GM20000 (cell line): ENCODE results near the gene GADD45GIP1.

Source experiments
- DNase-seq: peaks from one replicate; pipeline ENCODE4 v3.0.0; 2012; ENCODE audit warnings: low spot score
- TF ChIP-seq, protein P1 (sequence below): IDR thresholded peaks from 2 replicates; pipeline ENCODE4 v1.5.1; 2012; ENCODE audit warnings: mild to moderate bottlenecking, control low read depth; ENCODE audit errors: extremely low read depth, missing control alignments

GADD45GIP1 gene

DNA sequence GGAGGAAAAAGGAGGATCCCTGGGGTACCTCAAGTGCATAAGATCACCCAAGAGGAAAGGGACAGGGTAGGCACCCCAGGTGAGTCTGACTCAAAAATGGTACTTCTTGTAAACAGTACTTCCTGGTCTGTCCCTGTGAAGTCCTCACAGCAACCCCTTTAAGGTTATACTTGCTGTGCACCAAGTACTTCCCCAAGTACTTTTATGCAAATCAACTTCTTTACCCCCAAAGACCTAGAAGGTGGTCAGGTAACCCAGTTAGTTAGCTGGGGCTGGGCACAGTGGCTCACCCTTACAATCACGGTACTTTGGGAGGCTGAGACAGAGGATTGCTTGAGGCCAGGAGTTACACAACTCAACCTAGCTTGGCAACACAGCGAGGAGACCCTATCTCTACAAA, 16.1 kb downstream of the GADD45GIP1 start:
- TF ChIP-seq, protein P1, sequence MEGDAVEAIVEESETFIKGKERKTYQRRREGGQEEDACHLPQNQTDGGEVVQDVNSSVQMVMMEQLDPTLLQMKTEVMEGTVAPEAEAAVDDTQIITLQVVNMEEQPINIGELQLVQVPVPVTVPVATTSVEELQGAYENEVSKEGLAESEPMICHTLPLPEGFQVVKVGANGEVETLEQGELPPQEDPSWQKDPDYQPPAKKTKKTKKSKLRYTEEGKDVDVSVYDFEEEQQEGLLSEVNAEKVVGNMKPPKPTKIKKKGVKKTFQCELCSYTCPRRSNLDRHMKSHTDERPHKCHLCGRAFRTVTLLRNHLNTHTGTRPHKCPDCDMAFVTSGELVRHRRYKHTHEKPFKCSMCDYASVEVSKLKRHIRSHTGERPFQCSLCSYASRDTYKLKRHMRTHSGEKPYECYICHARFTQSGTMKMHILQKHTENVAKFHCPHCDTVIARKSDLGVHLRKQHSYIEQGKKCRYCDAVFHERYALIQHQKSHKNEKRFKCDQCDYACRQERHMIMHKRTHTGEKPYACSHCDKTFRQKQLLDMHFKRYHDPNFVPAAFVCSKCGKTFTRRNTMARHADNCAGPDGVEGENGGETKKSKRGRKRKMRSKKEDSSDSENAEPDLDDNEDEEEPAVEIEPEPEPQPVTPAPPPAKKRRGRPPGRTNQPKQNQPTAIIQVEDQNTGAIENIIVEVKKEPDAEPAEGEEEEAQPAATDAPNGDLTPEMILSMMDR, result no peak
- no peak for DNase-seq

DNA sequence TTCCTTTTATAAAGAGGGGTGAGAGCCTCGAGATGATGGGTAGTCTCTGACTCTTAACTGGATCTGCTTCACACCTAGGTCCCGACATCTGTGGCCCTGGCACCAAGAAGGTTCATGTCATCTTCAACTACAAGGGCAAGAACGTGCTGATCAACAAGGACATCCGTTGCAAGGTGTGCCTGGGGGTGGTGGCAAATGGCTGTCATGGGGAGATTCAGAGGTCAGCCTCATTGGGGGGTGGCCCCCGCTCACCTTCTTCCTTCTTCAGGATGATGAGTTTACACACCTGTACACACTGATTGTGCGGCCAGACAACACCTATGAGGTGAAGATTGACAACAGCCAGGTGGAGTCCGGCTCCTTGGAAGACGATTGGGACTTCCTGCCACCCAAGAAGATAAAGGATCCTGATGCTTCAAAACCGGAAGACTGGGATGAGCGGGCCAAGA, 17.0 kb downstream of the GADD45GIP1 start:
- TF ChIP-seq, protein P1, result no peak
- DNase-seq, result no peak

DNA sequence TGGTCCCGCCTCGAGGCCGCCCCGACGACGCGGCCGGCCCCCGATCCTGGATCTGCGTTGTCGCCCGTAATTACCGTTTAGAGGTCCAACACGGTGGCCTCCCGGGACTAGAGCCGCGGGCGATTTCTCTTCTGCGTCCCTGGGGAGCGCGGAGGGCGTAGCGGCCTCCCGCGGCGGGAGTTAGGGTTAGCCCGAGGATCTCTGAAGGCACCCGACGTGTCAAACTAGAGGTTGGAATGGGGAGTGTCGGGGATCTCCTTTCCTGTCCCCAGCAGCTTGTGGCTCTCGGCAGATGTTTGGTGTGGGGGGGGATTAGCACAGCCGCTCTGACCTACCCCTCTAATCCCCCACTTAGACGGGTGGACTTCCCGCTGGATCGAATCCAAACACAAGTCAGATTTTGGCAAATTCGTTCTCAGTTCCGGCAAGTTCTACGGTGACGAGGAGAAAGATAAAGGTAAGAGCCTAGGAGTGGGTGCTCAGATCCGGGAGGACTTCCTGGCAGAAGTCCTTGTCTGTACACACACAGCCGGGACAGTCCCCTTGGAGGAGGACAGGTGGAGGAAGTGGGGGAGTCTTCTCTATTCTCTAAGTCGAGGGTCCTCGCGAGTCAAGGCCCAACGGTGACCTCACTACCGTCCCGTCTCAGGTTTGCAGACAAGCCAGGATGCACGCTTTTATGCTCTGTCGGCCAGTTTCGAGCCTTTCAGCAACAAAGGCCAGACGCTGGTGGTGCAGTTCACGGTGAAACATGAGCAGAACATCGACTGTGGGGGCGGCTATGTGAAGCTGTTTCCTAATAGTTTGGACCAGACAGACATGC, 18.0 kb downstream of the GADD45GIP1 start:
- DNase-seq, result peak; percentile 36
- TF ChIP-seq, protein P1, result no peak

DNA sequence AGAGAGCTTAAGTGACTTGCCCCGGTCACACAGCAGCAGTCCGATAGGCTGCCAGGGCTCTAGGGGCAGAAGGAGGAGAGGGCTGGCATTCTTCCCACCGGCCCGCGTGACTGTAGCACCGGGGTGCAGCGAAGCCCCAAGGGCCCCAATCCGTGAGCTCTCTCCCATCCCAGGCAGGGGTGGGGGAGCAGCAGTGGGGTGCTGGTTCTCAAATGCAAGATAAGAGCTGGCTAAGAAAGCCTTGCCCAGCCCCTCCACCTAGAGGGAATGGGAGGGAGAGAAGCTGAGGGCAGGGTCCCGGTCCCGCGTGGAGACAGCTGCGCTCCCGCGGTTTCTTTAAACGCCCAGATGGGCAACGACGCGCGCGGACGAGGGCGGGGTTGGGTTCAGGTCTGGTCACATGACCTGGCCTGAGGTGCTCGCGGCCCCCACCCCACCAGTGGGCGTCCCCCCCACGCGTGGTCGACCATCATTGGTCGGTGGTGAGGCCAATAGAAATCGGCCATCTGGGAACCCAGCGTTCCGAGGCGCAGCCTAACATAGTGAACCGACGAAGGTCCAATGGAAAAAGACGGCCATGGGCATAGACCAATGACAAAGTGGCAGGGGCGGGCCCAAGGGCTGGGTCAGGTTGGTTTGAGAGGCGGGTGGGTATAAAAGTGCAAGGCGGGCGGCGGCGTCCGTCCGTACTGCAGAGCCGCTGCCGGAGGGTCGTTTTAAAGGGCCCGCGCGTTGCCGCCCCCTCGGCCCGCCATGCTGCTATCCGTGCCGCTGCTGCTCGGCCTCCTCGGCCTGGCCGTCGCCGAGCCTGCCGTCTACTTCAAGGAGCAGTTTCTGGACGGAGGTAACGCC, 18.9 kb downstream of the GADD45GIP1 start, which contains the start of gene CALR:
CALR (plus strand) TSS at position 683 of the 852 bp plus-strand sequence; CDS start at position 754, 71 bp downstream.
- TF ChIP-seq, protein P1, result no peak
- peak; percentile 96 for DNase-seq

DNA sequence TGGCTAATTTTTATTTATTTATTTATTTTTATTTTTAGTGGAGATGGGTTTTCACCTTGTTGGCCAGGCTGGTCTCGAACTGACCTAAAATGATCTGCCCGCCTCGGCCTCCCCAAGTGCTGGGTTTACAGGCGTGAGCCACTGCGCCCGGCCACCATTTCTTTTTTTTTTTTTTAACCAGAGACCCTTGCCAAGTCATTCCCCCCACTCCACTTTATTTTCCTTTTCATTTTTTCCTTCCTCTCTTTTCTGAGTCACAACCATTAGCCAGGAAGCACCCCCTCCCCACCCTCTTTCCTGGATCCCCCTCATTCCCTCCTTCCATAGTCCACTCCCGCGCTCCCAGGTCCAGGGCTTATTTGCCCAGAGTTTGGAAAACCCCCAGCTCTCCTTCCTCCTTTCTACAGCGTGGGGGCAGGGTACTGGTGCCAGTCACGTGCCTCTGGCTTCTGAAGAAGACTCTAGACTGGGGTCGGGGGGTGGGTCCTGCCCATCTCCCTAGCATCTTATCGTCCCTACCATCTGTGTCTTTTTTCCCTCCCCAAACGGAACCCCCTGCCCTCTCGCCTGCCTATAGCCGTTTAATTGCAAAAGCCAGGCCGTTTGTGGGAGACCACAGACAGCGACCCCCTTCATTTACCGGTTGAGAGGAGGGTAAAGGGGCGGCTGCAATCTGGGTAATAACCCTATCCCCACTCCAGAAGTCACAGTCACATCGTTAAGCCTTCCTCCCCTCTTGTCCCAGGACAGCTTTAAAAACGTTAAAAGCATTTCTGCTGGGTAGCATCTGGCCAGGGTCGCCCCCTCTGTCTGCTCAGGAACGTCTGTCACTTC, 19.7 kb downstream of the GADD45GIP1 start:
- TF ChIP-seq, protein P1, result no peak
- DNase-seq, result no peak

DNA sequence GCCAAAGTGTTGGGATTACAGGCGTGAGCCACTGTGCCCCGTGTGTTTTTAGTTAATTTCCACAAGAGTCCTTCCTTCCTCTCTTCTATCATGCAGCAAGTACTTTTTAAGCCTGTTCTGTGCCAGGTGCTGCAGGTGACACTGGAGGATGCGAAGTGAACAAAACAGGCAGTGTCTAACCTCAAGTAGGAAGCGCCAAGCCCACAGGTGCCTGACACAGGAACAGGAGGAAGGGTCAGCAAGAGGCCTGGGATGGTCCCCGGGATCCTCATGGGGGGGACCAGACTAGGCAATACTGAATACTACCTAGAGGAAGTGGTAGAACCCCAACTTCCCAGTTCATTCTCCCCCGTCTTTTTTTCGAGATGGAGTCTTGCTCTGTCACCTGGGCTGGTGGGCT, 20.4 kb downstream of the GADD45GIP1 start:
- TF ChIP-seq, protein P1, result no peak
- no peak for DNase-seq
